Nephron (organoid): Measurements from ENCODE around the gene DDX1.

ENCODE experiments used
- H3K27ac Mint-ChIP-seq, 3 experiments: 2 replicates each; pipeline ENCODE4 v1.8.0; 2020; ENCODE audit warnings: mixed read lengths in 3 of 3, mild to moderate bottlenecking in 2 of 3, moderate library complexity in 1 of 3
- H3K27me3 Mint-ChIP-seq: 2 replicates; pipeline ENCODE4 v1.8.0; 2021; ENCODE audit warnings: low read depth, mild to moderate bottlenecking, moderate library complexity, mixed read lengths
- H3K36me3 Mint-ChIP-seq: 2 replicates; pipeline ENCODE4 v1.8.0; 2020; ENCODE audit warnings: low read depth, mixed read lengths
- H3K4me1 Mint-ChIP-seq: 2 replicates; pipeline ENCODE4 v1.8.0; 2020; ENCODE audit warnings: mixed read lengths
- H3K4me3 Mint-ChIP-seq, 3 experiments: 2 replicates each; pipeline ENCODE4 v1.8.0; 2020; ENCODE audit warnings: mild to moderate bottlenecking in 3 of 3, mixed read lengths in 3 of 3, moderate library complexity in 2 of 3
- H3K9me3 Mint-ChIP-seq: 2 replicates; pipeline ENCODE4 v1.8.0; 2020; ENCODE audit warnings: mixed read lengths
- TF ChIP-seq, protein P1 (sequence below), 3 experiments: fragments of 200-600 bp; sonication (generic); IDR thresholded peaks; one replicate each; pipeline ENCODE4 v1.5.0; 2021; ENCODE audit warnings: antibody characterized with exemption in 3 of 3; ENCODE audit not compliant: unreplicated experiment in 3 of 3

DDX1 gene

DNA sequence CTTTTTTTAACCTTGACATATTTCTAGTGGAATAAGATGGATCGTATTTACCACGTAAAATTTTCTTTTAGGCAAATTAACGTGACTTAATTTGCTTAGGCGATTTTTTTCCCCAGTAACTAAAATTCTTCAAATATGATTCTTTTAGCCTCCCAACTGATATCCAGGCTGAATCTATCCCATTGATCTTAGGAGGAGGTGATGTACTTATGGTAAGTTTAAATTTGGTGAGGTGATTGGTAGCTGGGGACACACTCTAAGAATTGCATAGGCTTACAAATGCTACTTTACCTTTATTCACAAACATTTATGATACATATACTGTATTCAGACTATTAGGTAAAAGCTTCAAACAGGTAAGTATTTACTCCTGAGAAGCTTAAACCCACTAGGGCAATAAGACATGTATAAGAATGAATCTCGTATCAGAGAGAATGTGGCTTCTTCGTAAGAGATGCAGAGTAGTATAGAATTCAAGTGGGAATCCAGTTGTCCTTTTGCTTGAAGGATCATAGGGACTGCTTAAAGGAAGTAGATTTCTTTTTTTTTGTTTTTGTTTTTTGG, 3.8 kb downstream of the DDX1 start:
- H3K9me3 Mint-ChIP-seq = no peaks in the 10 kb centered on the region
- peaks cover 41% of the 10 kb centered on the region for H3K36me3 Mint-ChIP-seq
- H3K27me3 Mint-ChIP-seq = no peaks in the 10 kb centered on the region
- peaks cover 21% of the 10 kb centered on the region for H3K4me1 Mint-ChIP-seq
- TF ChIP-seq, protein P1, sequence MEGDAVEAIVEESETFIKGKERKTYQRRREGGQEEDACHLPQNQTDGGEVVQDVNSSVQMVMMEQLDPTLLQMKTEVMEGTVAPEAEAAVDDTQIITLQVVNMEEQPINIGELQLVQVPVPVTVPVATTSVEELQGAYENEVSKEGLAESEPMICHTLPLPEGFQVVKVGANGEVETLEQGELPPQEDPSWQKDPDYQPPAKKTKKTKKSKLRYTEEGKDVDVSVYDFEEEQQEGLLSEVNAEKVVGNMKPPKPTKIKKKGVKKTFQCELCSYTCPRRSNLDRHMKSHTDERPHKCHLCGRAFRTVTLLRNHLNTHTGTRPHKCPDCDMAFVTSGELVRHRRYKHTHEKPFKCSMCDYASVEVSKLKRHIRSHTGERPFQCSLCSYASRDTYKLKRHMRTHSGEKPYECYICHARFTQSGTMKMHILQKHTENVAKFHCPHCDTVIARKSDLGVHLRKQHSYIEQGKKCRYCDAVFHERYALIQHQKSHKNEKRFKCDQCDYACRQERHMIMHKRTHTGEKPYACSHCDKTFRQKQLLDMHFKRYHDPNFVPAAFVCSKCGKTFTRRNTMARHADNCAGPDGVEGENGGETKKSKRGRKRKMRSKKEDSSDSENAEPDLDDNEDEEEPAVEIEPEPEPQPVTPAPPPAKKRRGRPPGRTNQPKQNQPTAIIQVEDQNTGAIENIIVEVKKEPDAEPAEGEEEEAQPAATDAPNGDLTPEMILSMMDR (IDR thresholded peaks at IDR 0.05; ENCODE audit: unreplicated experiment in 3 of 3) = no peak
- no peak overlapping the region for H3K27ac Mint-ChIP-seq
- H3K4me3 Mint-ChIP-seq = no peak overlapping the region

DNA sequence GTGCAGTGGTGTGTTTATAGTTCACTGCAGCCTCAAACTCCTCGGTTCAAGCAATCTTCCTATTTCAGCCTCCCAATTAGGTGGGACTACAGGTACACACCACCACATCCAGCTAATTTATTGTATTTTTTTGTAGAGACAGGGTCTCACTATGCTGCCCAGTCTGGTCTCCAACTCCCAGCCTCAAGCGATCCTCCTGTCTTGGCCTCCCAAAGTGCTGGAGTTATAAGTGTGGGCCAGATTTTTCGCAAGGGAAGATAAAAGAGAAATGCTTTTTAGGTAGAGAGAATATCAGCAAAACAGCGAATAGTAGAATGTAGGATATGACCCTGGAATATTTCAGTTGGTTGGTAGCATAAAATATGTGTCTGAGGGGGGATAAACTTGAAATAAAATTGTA, 4.3 kb downstream of the DDX1 start:
- TF ChIP-seq, protein P1 (IDR thresholded peaks at IDR 0.05; ENCODE audit: unreplicated experiment in 3 of 3) = no peak
- H3K4me1 Mint-ChIP-seq = peaks cover 21% of the 10 kb centered on the region
- H3K36me3 Mint-ChIP-seq = peaks cover 47% of the 10 kb centered on the region
- H3K27ac Mint-ChIP-seq = no peak overlapping the region
- H3K27me3 Mint-ChIP-seq = no peaks in the 10 kb centered on the region
- H3K4me3 Mint-ChIP-seq = no peak overlapping the region
- no peaks in the 10 kb centered on the region for H3K9me3 Mint-ChIP-seq

DNA sequence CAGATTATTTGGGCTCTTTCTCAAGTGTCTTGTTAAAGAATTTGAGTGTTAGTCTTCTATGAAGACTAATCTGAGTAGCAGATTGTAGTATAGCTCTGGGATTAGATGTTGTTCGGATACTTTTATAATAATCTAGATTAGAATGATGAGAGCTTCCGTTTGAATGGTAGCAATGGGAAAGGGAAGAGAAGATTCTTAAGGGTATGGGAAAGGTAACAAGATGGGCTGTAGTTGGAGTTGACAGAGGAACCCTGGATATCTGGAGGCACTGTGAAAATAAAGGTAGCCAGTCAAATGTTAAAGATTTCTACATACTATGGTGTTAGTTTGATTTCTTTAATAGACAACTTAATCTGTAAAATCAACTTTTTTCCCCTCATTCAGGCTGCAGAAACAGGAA, 4.7 kb downstream of the DDX1 start:
- peaks cover 16% of the 10 kb centered on the region for H3K4me1 Mint-ChIP-seq
- no peak overlapping the region for H3K27ac Mint-ChIP-seq
- H3K27me3 Mint-ChIP-seq = no peaks in the 10 kb centered on the region
- no peaks in the 10 kb centered on the region for H3K9me3 Mint-ChIP-seq
- H3K36me3 Mint-ChIP-seq = peaks cover 51% of the 10 kb centered on the region
- H3K4me3 Mint-ChIP-seq = no peak overlapping the region
- TF ChIP-seq, protein P1 (IDR thresholded peaks at IDR 0.05; ENCODE audit: unreplicated experiment in 3 of 3) = no peak

DNA sequence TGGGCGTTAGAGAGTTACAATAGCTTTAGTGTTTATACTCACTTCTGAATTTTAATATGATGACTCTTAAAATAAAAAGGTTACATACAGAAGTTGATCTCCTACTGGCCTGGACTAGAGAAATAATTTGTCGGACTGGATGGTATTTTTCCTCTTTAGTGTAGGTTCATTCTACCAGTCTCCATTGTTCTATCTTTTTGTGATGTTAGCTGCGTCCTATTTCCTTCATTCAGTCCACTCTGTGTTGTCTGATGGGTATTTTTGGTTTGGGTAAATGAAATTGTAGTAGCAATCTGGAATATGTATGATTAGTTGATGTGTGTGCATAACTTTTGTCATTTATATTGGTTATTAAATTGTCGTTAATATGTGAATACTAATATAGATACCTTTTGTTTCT, 5.3 kb downstream of the DDX1 start:
- Mint-ChIP-seq H3K36me3 (peaks cover 57% of the 10 kb centered on the region), H3K4me3 (no peak overlapping the region), H3K9me3 (no peaks in the 10 kb centered on the region), H3K4me1 (peaks cover 13% of the 10 kb centered on the region), H3K27me3 (no peaks in the 10 kb centered on the region), H3K27ac (no peak overlapping the region)
- TF ChIP-seq, protein P1 (IDR thresholded peaks at IDR 0.05; ENCODE audit: unreplicated experiment in 3 of 3) = no peak

DNA sequence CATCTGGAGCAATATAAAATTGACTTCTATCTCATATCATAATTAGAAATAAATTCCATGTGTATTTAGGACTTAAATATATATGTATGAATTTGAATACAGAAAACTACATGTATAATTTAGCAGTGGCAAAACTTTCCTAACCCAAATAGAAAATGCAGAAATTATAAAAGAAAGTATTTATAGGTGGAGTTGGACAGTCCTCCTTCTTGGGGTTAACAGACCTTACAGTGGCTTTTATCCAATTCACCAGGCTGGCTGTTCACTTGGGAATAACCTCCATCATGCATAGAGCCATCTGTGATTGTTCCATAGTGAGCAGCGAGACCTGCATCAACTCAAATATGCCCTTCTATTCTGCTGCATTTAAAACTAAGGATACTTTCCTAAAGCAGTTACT, 8.3 kb downstream of the DDX1 start:
- H3K4me1 Mint-ChIP-seq = no peaks in the 10 kb centered on the region

DNA sequence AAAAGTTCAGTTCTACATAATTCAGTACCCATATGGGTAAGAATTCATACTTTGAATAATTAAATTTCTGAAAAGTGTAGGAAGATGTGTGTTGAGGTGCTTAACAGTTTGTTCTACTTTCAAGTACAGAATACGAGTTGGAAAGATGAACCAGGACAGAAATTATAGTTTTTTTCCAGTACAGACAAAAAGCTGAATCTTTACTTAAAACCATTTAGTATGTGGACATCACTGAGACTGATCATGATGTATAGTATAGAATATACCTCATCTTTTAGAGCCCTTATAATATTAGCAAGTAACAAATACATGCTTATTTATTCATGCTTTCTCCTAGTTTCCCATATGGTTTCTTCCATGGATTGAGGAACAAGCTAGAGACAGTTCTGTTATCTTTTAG, 10.0 kb downstream of the DDX1 start:
- Mint-ChIP-seq H3K27ac (no peak overlapping the region), H3K4me3 (no peak overlapping the region), H3K27me3 (no peaks in the 10 kb centered on the region), H3K36me3 (peaks cover 83% of the 10 kb centered on the region), H3K9me3 (no peaks in the 10 kb centered on the region), H3K4me1 (no peaks in the 10 kb centered on the region)
- TF ChIP-seq, protein P1 (IDR thresholded peaks at IDR 0.05; ENCODE audit: unreplicated experiment in 3 of 3) = no peak

More for the DNA sequence above, 8.3 kb downstream of the DDX1 start:
- no peak overlapping the region for H3K27ac Mint-ChIP-seq
- peaks cover 83% of the 10 kb centered on the region for H3K36me3 Mint-ChIP-seq
- H3K9me3 Mint-ChIP-seq = no peaks in the 10 kb centered on the region
- no peaks in the 10 kb centered on the region for H3K27me3 Mint-ChIP-seq
- no peak overlapping the region for H3K4me3 Mint-ChIP-seq
- TF ChIP-seq, protein P1 (IDR thresholded peaks at IDR 0.05; ENCODE audit: unreplicated experiment in 3 of 3) = no peak
